ENCODE measurements around the gene NEB.
A peak's percentile ranks its signal among the peaks of the same experiment; 100 is the strongest.
"Not testable (repeated sequence)": the region's sequence is repeated elsewhere in the genome, so short reads cannot be mapped to it uniquely, and the experiment has no call there.

Gene NEB

GRCh38 chr2:151607459-151608424, 126.5 kb downstream of the NEB start:
- not testable (repeated sequence) for DNase-seq (ENCODE audit: low read depth)

DNA sequence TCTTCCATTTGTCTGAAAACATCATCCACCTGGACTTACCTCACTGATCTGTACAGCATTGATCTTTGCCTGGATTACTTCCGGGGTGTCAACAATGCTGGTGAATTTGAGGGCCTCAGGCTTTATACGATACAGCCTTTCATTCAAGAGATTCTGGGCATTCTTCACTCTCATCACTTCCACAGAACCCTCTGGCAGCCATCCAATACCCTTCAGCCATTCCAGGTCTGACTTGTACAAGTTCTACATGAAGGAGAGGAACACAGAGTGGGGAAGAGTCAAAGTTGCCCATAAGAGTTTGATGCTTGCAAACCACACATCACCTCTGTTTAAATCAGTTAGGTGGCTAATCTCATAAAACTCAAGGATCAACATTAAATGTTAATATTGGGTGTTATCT, 130.7 kb downstream of the NEB start:
- DNase-seq (ENCODE audit: low read depth) = not testable (repeated sequence)

GRCh38 chr2:151602402-151602801, 131.9 kb downstream of the NEB start:
- DNase-seq (ENCODE audit: low read depth) = not testable (repeated sequence)

DNA sequence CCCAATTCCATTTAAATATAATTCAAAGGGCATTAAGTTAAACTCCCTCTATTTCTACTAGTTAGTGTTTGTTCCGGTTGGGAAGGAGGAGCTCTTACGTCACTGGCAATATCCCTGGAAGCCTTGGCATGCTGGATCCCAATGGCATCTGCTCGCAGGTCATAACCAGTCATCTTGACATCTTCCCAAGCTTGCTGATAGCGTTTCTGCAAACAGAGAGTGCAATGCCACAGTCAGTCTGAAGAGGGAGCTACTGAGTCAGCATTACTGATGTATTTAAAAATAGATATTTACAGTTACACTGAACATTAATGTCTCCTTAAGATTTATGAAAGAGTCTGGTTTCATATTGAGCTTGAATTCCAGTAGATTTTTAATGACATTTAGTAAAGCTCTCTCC, 132.5 kb downstream of the NEB start:
- not testable (repeated sequence) for DNase-seq (ENCODE audit: low read depth)

- not testable (repeated sequence) for DNase-seq (ENCODE audit: low read depth)
Measured at GRCh38 chr2:151596903-151597608, 137.2 kb downstream of the NEB start.

DNA sequence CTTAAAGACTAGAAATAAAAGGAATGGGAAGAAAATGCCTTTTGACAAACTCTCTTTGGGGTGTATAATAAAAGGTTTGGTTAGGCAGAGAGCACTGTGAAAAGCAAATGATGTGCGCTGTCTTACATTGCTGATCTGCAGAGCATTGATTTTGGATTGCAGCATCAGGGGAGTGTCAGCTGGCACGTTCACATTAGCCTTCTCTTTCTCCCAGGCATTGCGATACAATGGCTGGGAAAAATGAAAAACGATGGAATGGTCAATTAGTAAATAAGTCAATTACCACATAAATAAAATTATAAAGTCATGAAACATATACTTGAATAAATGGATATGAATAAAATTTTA, 142.4 kb downstream of the NEB start:
- not testable (repeated sequence) for DNase-seq (ENCODE audit: low read depth)

DNA sequence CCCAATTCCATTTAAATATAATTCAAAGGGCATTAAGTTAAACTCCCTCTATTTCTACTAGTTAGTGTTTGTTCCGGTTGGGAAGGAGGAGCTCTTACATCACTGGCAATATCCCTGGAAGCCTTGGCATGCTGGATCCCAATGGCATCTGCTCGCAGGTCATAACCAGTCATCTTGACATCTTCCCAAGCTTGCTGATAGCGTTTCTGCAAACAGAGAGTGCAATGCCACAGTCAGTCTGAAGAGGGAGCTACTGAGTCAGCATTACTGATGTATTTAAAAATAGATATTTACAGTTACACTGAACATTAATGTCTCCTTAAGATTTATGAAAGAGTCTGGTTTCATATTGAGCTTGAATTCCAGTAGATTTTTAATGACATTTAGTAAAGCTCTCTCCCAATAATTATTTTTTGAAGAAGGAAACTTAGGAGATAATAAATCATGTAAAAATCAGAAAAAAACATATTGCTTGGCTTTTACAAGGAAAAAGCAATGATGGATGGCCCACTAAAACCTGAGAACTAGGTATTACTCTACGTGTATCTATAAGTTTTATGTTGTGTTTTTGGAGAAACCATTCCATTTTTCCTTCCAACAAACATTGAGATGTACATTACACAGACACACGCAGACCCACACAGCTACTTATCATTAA, 142.9 kb downstream of the NEB start:
- not testable (repeated sequence) for DNase-seq (ENCODE audit: low read depth)

DNA sequence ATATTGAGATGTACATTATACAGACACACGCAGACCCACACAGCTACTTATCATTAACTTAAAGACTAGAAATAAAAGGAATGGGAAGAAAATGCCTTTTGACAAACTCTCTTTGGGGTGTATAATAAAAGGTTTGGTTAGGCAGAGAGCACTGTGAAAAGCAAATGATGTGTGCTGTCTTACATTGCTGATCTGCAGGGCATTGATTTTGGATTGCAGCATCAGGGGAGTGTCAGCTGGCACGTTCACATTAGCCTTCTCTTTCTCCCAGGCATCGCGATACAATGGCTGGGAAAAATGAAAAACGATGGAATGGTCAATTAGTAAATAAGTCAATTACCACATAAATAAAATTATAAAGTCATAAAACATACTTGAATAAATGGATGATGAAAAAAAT, 153.0 kb downstream of the NEB start:
- not testable (repeated sequence) for DNase-seq (ENCODE audit: low read depth)

- not testable (repeated sequence) for DNase-seq (ENCODE audit: low read depth)
Measured at GRCh38 chr2:151580697-151581096, 153.6 kb downstream of the NEB start.

DNA sequence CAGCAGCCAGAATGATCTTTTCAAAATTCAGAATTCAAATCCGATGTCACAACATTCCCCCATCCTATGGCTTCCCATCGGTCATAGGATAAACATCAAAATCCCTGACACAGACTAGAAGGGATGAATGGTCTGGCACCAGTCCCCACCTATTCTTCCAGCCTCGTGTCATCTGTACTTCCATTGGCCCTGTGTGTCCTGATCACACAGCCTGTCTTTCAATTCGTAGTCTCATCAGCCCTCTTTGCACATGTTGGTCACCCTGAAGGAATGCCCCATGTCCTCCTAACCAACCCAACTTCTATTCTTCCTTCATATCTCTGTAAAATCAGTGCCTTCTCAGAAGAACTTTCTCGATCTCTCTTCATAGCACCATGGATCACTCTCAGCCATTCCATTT, 157.2 kb downstream of the NEB start:
- DNase-seq (ENCODE audit: low read depth) = no peak

DNA sequence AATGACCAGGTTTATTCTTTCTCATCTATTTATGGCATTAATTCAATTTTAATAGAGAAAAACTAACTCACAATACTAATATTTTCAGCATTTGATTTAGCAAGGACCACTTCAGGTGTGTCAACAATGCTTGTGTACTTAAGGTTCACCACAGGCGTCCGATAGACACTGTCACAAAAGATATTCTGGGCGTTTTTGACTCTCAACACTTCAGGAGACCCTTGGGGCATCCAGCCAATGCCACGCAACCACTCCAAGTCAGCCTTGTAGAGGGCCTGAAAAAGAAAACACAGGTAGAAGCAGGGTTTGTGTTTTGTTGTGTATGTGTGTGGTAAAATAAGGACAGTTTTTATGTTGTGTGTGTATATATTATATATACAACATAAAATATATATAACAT, 158.2 kb downstream of the NEB start:
- DNase-seq (ENCODE audit: low read depth) = no peak

- peak; percentile 7 for DNase-seq (ENCODE audit: low read depth)
Measured at GRCh38 chr2:151575338-151575737, 158.9 kb downstream of the NEB start.

GRCh38 chr2:151570191-151570590, 164.1 kb downstream of the NEB start:
- DNase-seq (ENCODE audit: low read depth) = no peak

DNA sequence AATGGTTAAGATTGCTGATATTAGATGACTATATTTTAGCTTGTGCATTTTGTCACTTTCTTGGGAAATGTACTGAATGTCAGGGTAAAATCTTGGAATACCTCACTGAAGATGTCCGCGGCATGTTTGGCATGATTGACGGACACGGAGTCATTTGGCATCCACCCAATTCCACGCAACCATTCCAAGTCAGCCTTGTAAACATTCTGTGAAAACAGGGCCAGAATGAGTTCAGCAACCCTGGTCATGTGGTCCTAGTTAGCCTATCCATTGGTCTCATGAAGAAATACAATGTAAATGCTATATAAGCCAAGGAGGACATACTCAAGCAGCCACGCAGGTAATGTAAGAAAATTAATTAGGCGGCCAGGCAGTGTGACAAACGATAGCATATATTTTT, 165.1 kb downstream of the NEB start:
- no peak for DNase-seq (ENCODE audit: low read depth)

DNA sequence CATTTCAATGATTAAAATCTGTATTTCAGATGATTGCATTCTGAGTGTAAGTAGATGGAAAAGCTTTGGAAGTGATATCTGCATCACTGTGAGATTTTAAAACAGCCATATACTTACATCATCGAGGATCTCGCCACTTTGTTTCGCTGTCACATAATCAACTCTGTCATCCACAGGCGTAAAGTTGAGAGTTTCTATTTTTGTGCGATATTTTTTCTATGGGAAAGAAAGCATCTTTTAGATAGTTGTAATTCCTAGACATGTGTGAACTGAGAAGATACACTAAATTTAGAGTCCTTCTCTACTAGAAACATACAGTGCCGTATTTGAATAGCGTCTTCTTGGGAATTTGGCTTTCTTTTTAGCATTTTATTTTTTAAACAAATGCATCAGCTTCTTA, 165.8 kb downstream of the NEB start:
- DNase-seq (ENCODE audit: low read depth) = no peak

- DNase-seq (ENCODE audit: low read depth) = no peak
Measured at GRCh38 chr2:151567006-151567405, 167.3 kb downstream of the NEB start.

- no peak for DNase-seq (ENCODE audit: low read depth)
Measured at GRCh38 chr2:151562398-151562797, 171.9 kb downstream of the NEB start.

DNA sequence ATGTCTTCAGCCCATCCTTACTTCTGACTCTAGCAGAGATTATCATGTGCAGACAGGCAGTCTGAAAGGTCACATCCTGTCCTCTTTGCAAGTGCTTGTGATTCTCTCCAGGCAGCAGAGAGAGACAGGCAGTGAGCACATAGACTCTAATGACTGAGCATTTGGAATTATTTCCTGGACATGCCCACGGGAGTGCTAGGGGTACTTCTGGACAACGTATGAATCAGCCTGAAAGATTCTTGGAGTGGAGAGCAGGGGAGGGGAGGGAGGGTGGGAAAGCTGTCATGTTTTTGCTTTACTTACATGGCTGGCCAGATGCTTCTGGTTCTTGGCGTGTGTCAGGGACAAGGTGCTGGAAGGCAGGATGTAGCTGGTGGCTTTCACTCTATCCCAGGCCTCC, 174.0 kb downstream of the NEB start:
- no peak for DNase-seq (ENCODE audit: low read depth)

DNA sequence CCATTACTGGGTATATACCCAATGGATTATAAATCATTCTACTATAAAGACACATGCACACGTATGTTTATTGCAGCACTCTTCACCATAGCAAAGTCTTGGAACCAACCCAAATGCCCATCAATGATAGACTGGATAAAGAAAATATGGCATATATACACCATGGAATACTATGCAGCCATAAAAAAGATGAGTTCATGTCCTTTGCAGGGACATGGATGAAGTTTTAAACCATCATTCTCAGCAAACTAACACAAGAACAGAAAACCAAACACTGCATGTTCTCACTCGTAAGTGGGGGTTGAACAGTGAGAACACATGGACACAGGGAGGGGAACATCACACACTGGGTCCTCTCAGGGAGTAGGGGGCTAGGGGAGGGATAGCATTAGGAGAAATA, 174.8 kb downstream of the NEB start:
- DNase-seq (ENCODE audit: low read depth) = not testable (repeated sequence)

DNA sequence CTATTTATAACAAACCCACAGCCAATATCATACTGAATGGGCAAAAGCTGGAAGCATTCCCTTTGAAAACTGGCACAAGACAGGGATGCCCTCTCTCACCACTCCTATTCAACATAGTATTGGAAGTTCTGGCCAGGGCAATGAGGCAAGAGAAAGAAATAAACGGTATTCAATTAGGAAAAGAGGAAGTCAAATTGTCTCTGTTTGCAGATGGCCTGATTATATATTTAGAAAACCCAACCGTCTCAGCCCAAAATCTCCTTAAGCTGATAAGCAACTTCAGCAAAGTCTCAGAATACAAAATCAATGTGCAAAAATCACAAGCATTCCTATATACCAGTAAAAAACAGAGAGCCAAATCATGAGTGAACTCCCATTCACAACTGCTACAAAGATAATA, 176.4 kb downstream of the NEB start:
- DNase-seq (ENCODE audit: low read depth) = not testable (repeated sequence)

DNA sequence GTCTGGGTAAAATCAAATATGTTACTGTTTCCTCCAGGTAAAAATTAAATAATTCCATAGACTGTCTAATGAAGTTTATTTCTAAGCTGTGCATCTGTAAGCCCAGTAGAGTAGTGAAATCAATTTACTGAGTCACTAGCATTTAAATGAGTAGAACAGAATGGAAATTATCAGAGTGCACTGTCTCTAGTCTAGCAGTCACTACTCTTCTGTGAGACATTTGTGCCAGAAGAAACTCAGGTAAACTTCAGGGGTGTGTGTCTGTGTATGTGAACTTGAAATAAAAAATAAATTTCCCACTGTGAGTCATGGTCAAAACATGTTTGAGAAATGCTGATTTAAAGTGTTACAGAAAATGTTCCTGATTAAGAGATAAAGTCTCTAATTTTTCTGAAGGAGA, 178.2 kb downstream of the NEB start:
- DNase-seq (ENCODE audit: low read depth) = no peak

- no peak for DNase-seq (ENCODE audit: low read depth)
Measured at GRCh38 chr2:151552287-151552686, 182.0 kb downstream of the NEB start.

- DNase-seq (ENCODE audit: low read depth) = no peak
Measured at GRCh38 chr2:151551556-151551955, 182.7 kb downstream of the NEB start.

All from HS-27A (cell line).